Upper lobe of right lung (tissue), 1 donor: Measurements from ENCODE around the gene TGM3. TPM values are rescaled to one million over a fixed set of nuclear protein-coding genes. Genes with fewer than 3 reads are reported as not detected.

ENCODE experiments used
- ATAC-seq: fragments of 200-7000 bp; cut with Tn5 transposase; one replicate; pipeline ENCODE4 v1.9.1; 2020; ENCODE audit warnings: mild to moderate bottlenecking, moderate library complexity
- DNase-seq: peaks from one replicate; pipeline ENCODE4 v3.0.0-alpha.2; 2020
- H3K27ac ChIP-seq: fragments of 200-600 bp; one replicate; pipeline ENCODE4 v1.8.0; 2022
- H3K27me3 ChIP-seq: fragments of 200-600 bp; one replicate; pipeline ENCODE4 v1.8.0; 2022; ENCODE audit warnings: mild to moderate bottlenecking
- H3K36me3 ChIP-seq: fragments of 200-600 bp; one replicate; pipeline ENCODE4 v1.8.0; 2022
- H3K4me1 ChIP-seq: fragments of 200-600 bp; one replicate; pipeline ENCODE4 v1.8.0; 2022
- H3K4me3 ChIP-seq: fragments of 200-600 bp; one replicate; pipeline ENCODE4 v1.8.0; 2022; ENCODE audit warnings: mild to moderate bottlenecking
- H3K9me3 ChIP-seq: fragments of 200-600 bp; one replicate; pipeline ENCODE4 v1.8.0; 2022
- intact Hi-C: fragments of 100-400 bp; cut with DNase I; formaldehyde crosslinking; loops from one replicate; pipeline ENCODE4 v1.11.0; 2022
- total RNA-seq: library from RNA; stranded (reverse); fragmentation: NEBNext Ultra II Directional; extraction: Animal tissue kit (Norgen Biotek cat#: 25700); gene quantifications from one replicate; pipeline ENCODE4 v1.2.1, GENCODE V29; 2021
- TF ChIP-seq, protein P1 (sequence below): fragments of 200-600 bp; IDR thresholded peaks from one replicate; pipeline ENCODE4 v1.8.0; 2022; ENCODE audit warnings: antibody characterized with exemption
- donor health status: DM: no; HTN: yes; CAD: no; lungs with severe emphysema.

TGM3 gene
- total RNA-seq, 1 donor from 2014 or later: not detected

DNA sequence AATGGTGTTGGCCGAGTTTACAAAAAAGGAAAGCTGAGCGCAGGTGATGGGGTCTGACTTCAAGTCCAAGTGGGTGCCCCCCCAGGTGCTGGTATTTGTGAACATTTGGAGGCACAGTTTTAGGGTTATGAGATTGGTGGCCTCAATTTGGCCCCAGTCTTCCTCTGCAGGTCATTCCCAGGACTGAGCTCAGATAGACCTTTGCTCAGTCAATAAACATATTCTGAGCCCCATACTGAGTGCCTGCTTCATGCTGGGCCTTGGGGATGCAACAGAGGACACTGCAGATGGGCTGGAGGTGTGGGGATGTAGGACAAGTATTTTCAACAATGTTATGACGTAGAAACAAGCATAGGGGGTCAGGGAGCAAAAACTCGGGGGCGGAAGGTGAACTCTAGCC lies 33.5 kb downstream of the TGM3 start:
- Histone ChIP-seq H3K27ac (no peak overlapping the region), H3K27me3 (peaks cover 4% of the 10 kb centered on the region), H3K36me3 (no peaks in the 10 kb centered on the region), H3K9me3 (no peaks in the 10 kb centered on the region), H3K4me3 (no peak overlapping the region), H3K4me1 (no peaks in the 10 kb centered on the region)
- DNase-seq (no peak), ATAC-seq (no peak)
- TF ChIP-seq, protein P1, sequence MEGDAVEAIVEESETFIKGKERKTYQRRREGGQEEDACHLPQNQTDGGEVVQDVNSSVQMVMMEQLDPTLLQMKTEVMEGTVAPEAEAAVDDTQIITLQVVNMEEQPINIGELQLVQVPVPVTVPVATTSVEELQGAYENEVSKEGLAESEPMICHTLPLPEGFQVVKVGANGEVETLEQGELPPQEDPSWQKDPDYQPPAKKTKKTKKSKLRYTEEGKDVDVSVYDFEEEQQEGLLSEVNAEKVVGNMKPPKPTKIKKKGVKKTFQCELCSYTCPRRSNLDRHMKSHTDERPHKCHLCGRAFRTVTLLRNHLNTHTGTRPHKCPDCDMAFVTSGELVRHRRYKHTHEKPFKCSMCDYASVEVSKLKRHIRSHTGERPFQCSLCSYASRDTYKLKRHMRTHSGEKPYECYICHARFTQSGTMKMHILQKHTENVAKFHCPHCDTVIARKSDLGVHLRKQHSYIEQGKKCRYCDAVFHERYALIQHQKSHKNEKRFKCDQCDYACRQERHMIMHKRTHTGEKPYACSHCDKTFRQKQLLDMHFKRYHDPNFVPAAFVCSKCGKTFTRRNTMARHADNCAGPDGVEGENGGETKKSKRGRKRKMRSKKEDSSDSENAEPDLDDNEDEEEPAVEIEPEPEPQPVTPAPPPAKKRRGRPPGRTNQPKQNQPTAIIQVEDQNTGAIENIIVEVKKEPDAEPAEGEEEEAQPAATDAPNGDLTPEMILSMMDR: no peak
- intact Hi-C loops: no loop called here

DNA sequence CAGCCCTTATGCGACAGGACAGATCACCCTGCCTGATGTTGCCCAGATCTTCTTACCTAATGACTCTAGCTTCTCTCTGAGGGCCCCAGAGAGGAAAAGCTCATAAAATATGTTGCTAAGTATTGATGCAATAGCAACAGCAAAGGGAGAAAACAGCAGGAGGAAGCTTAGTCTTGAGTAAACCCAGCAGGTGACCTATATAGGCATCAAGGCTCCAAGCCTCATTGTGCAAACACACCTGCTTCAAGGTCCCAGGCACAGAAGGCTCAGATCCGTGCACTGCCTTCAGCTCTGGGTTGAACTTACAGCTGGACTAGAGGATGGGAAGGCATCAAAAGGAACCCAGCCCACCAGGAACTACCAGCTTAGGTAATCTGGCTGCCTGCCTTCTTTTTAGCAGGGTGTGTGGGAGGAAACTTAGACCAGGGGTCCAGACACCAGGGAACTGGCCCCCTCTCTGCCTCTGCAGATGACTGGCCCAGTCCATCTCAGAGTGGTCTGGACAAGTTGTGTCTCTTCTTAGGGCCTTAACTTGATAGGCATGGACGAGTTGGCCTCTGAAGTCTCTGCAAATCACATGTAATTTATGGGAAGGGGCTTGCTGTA lies 34.4 kb downstream of the TGM3 start:
- DNase-seq (no peak), ATAC-seq (no peak)
- H3K4me1 ChIP-seq: no peaks in the 10 kb centered on the region
- H3K9me3 ChIP-seq: no peaks in the 10 kb centered on the region
- intact Hi-C loops: no loop called here
- H3K4me3 ChIP-seq: no peak overlapping the region
- H3K27me3 ChIP-seq: peaks cover 3% of the 10 kb centered on the region
- TF ChIP-seq, protein P1: no peak
- no peaks in the 10 kb centered on the region for H3K36me3 ChIP-seq
- H3K27ac ChIP-seq: no peak overlapping the region

DNA sequence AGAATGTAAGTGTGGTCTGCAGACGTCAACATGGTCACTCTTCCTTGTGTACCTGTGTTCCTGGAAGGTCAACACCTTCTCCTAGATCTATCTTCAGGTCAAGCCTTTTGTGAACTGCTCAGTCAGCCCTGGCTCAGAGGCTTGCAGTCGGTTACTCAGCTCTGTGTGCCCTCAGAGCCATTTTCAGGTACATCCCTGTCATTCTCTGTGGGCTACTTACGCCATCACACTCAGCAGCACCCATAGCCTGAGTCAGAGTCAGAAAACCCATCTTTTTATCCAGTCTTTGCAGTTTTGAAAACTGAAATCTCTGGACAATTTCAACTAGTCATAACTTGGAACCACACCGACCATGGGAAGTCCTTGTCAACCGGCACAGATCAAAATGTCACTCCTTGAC lies 35.3 kb downstream of the TGM3 start:
- Histone ChIP-seq H3K9me3 (no peaks in the 10 kb centered on the region), H3K4me3 (no peak overlapping the region), H3K27me3 (no peaks in the 10 kb centered on the region), H3K4me1 (no peaks in the 10 kb centered on the region), H3K36me3 (no peaks in the 10 kb centered on the region), H3K27ac (no peak overlapping the region)
- TF ChIP-seq, protein P1: no peak
- ATAC-seq (no peak), DNase-seq (no peak)
- intact Hi-C loops: no loop called here

DNA sequence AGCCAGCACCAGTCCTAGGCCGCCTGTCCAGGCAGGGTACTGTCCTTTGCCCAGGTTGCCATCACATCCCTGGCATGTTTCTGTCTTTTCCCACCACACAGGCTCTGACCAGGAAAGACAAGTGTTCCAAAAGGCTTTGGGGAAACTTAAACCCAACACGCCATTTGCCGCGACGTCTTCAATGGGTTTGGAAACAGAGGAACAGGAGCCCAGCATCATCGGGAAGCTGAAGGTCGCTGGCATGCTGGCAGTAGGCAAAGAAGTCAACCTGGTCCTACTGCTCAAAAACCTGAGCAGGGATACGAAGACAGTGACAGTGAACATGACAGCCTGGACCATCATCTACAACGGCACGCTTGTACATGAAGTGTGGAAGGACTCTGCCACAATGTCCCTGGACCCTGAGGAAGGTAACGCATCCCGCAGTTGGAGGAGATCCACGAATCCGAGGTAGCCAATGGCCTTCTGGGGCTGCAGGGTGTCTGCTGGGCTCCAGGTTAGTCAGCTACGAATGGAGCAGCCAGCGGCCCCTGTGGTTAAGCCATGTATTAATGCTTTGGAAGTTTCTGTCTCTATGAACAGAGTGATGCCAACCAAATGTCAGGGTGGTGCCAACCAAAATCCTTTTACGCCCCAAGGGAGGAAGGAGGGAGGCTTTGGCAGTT lies 36.2 kb downstream of the TGM3 start:
- Histone ChIP-seq H3K27me3 (no peaks in the 10 kb centered on the region), H3K4me1 (no peaks in the 10 kb centered on the region), H3K36me3 (no peaks in the 10 kb centered on the region), H3K4me3 (no peak overlapping the region), H3K9me3 (no peaks in the 10 kb centered on the region), H3K27ac (no peak overlapping the region)
- no peak for ATAC-seq
- intact Hi-C loops: no loop called here
- TF ChIP-seq, protein P1: no peak
- DNase-seq: no peak

DNA sequence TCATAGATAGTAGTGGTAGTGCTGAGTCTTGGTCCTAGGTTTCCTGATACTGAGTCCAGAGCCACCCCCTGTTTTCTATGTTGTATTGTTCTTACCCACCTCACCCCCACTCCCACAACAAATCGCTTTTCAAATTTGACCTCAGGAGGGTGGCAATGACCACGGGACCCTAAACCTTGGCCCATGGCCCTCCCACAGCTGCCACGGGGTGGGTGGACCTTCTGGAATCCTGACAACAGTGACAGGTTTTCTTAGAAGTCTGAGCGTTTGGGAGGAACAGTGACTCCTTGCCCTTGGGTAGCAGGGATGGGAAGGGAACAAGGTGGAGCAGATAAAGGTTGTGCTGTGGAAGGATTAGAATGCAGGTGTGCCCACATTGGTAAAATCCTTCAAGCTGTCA lies 36.9 kb downstream of the TGM3 start:
- intact Hi-C loops: no loop called here
- Histone ChIP-seq H3K27me3 (no peaks in the 10 kb centered on the region), H3K4me1 (no peaks in the 10 kb centered on the region), H3K9me3 (no peaks in the 10 kb centered on the region), H3K36me3 (no peaks in the 10 kb centered on the region), H3K27ac (no peak overlapping the region), H3K4me3 (no peak overlapping the region)
- ATAC-seq (no peak), DNase-seq (no peak)
- TF ChIP-seq, protein P1: no peak
